Endothelial cell of umbilical vein (primary cell): ENCODE results near the gene TET2.

Experiments used
- CTCF ChIP-seq, 2 donors: IDR thresholded peaks; 1 replicate in 1 of 2; 2 replicates in 1 of 2; pipeline ENCODE4 v1.5.1; 2011; ENCODE audit warnings: low read length in 2 of 2, mild to moderate bottlenecking in 2 of 2, moderate library complexity in 2 of 2, control low read depth in 1 of 2, inconsistent platforms in 1 of 2, low read depth in 1 of 2; ENCODE audit not compliant: insufficient read depth in 1 of 2; ENCODE audit errors: extremely low read depth in 1 of 2
- EZH2 ChIP-seq: IDR thresholded peaks from 2 replicates; pipeline ENCODE4 v1.6.1; 2012; ENCODE audit warnings: borderline replicate concordance, low read depth, mild to moderate bottlenecking, moderate library complexity, low read length, inconsistent platforms; ENCODE audit not compliant: severe bottlenecking
- GATA2 ChIP-seq: IDR thresholded peaks from 2 replicates; pipeline ENCODE4 v1.7.0; 2011; ENCODE audit warnings: low read depth, mild to moderate bottlenecking, moderate library complexity, mixed read lengths, low read length; ENCODE audit not compliant: insufficient read length, insufficient read depth
- MAX ChIP-seq: IDR thresholded peaks from 2 replicates; pipeline ENCODE4 v1.6.1; 2011; ENCODE audit not compliant: insufficient read depth, insufficient read length
- POLR2A ChIP-seq: IDR thresholded peaks from 2 replicates; pipeline ENCODE4 v1.6.1; 2012; ENCODE audit warnings: low read depth, mild to moderate bottlenecking, control low read depth, low read length
- POLR2AphosphoS5 ChIP-seq: IDR thresholded peaks from 2 replicates; pipeline ENCODE4 v1.6.1; 2012; ENCODE audit warnings: low read depth, mild to moderate bottlenecking, control low read depth, low read length, moderate library complexity; ENCODE audit not compliant: insufficient read depth

GRCh38 chr4:105196523-105197145 is 50.0 kb downstream of the TET2 start:
- TF ChIP-seq POLR2AphosphoS5 (no peak), CTCF (IDR thresholded peaks at IDR 0.05; ENCODE audit: extremely low read depth in 1 of 2, insufficient read depth in 1 of 2, low read depth in 1 of 2, low read length in 2 of 2) (peak in 1 of 2 donors; percentile 7), POLR2A (no peak), GATA2 (no peak), MAX (no peak), EZH2 (no peak)
